K562 (cell line): Measurements from ENCODE around the gene NPM3. TPM values are rescaled to one million over a fixed set of nuclear protein-coding genes. Genes with fewer than 3 reads are reported as not detected.

Experiments used
- CBFA2T3 ChIP-seq: fragments of 450-650 bp; IDR thresholded peaks from 2 replicates; pipeline ENCODE4 v1.6.1; 2017
- KDM2B ChIP-seq: fragments of 250-450 bp; sonication (Bioruptor Pico); IDR thresholded peaks from 2 replicates; pipeline ENCODE4 v1.8.0; 2021; ENCODE audit warnings: mild to moderate bottlenecking, moderate library complexity
- RNF219 ChIP-seq: fragments of 250-450 bp; sonication (Bioruptor Pico); IDR thresholded peaks from 2 replicates; pipeline ENCODE4 v1.5.0; 2022; ENCODE audit warnings: mild to moderate bottlenecking
- polyA plus RNA-seq, 8 experiments: library from polyadenylated mRNA; depleted of rRNA in 4 of 8; stranded (reverse) in 5 of 8; unstranded in 3 of 8; fragments of >200 nt; fragmentation: Nextera tagmentation in 2 of 8; fragmentation: Illumina TruSeq in 1 of 8; extraction: Ambion mirVana in 2 of 8; extraction: Trizol in 1 of 8; gene quantifications; 2 replicates each; pipeline versions ENCODE4 v1.2.1 to v1.2.3, GENCODE V29; 2011 to 2014; ENCODE audit warnings: inconsistent platforms in 1 of 8, missing spikeins in 1 of 8
- total RNA-seq, 7 experiments: library from RNA; depleted of rRNA in 6 of 7; stranded (reverse); fragments of >200 nt in 6 of 7; fragmentation: Illumina TruSeq in 2 of 7; extraction: Trizol in 2 of 7; gene quantifications; 2 replicates each; pipeline versions ENCODE4 v1.2.1 to v1.2.3, GENCODE V29; 2011 to 2021; ENCODE audit warnings: low replicate concordance in 1 of 7
- TF ChIP-seq, protein P1 (sequence below): fragments of 250-450 bp; sonication (Bioruptor Pico); IDR thresholded peaks from 2 replicates; pipeline ENCODE4 v1.4.0; 2020

The NPM3 gene
- total and polyA plus RNA-seq, 9 of the 15 experiments (the other 6 are each of a cell fraction or from before 2014, with no cell fraction given): 15.2 to 239 (median 114) TPM

DNA sequence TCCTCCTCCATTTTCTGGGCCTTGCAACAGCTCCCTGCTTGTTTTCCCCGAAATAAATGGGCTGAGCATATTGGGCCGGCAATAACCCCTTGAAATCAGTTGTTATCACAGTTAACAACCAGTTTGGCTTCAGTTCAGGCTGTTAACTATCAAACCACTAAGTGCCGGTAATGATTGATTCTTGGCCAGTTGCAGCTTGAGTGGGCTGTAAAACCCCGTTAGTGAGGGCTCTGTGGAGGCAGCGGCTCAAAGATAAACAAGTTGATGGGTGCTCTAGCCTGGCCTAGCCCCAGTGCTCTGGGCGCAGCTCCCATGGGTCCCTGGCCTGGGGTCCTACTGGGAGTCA, 15.7 kb downstream of the NPM3 start (continued):
- TF ChIP-seq, protein P1, sequence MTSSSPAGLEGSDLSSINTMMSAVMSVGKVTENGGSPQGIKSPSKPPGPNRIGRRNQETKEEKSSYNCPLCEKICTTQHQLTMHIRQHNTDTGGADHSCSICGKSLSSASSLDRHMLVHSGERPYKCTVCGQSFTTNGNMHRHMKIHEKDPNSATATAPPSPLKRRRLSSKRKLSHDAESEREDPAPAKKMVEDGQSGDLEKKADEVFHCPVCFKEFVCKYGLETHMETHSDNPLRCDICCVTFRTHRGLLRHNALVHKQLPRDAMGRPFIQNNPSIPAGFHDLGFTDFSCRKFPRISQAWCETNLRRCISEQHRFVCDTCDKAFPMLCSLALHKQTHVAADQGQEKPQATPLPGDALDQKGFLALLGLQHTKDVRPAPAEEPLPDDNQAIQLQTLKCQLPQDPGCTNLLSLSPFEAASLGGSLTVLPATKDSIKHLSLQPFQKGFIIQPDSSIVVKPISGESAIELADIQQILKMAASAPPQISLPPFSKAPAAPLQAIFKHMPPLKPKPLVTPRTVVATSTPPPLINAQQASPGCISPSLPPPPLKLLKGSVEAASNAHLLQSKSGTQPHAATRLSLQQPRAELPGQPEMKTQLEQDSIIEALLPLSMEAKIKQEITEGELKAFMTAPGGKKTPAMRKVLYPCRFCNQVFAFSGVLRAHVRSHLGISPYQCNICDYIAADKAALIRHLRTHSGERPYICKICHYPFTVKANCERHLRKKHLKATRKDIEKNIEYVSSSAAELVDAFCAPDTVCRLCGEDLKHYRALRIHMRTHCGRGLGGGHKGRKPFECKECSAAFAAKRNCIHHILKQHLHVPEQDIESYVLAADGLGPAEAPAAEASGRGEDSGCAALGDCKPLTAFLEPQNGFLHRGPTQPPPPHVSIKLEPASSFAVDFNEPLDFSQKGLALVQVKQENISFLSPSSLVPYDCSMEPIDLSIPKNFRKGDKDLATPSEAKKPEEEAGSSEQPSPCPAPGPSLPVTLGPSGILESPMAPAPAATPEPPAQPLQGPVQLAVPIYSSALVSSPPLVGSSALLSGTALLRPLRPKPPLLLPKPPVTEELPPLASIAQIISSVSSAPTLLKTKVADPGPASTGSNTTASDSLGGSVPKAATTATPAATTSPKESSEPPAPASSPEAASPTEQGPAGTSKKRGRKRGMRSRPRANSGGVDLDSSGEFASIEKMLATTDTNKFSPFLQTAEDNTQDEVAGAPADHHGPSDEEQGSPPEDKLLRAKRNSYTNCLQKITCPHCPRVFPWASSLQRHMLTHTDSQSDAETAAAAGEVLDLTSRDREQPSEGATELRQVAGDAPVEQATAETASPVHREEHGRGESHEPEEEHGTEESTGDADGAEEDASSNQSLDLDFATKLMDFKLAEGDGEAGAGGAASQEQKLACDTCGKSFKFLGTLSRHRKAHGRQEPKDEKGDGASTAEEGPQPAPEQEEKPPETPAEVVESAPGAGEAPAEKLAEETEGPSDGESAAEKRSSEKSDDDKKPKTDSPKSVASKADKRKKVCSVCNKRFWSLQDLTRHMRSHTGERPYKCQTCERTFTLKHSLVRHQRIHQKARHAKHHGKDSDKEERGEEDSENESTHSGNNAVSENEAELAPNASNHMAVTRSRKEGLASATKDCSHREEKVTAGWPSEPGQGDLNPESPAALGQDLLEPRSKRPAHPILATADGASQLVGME (CRISPR knock-in tag): no peak
- TF ChIP-seq KDM2B (CRISPR knock-in tag) (no peak), RNF219 (CRISPR knock-in tag) (no peak), CBFA2T3 (peak; percentile 63)
